KMS-11 (cell line): Measurements from ENCODE around the gene PIP5K1C.

Experiments used
- H2AFZ ChIP-seq: fragments of 200-600 bp; sonication (generic); 2 replicates; pipeline ENCODE4 v1.6.1; 2016; ENCODE audit warnings: antibody characterized with exemption, mixed run types, low read depth
- H3K27ac ChIP-seq: fragments of 200-600 bp; sonication (generic); 2 replicates; pipeline ENCODE4 v1.6.1; 2016; ENCODE audit warnings: mild to moderate bottlenecking, mixed run types
- H3K27me3 ChIP-seq: fragments of 200-600 bp; sonication (generic); 2 replicates; pipeline ENCODE4 v1.6.1; 2017; ENCODE audit warnings: mild to moderate bottlenecking, low read depth, mixed run types, moderate library complexity; ENCODE audit not compliant: insufficient read depth
- H3K36me3 ChIP-seq: fragments of 200-600 bp; sonication (generic); 2 replicates; pipeline ENCODE4 v1.6.1; 2017; ENCODE audit warnings: mild to moderate bottlenecking, mixed run types; ENCODE audit not compliant: insufficient read depth
- H3K4me1 ChIP-seq: fragments of 200-600 bp; sonication (generic); 2 replicates; pipeline ENCODE4 v1.6.1; 2016; ENCODE audit warnings: mild to moderate bottlenecking, low read depth, mixed run types; ENCODE audit not compliant: poor library complexity, severe bottlenecking
- H3K4me2 ChIP-seq: fragments of 200-600 bp; sonication (generic); 2 replicates; pipeline ENCODE4 v1.7.0; 2016; ENCODE audit warnings: mild to moderate bottlenecking, mixed run types
- H3K4me3 ChIP-seq: fragments of 200-600 bp; sonication (generic); IDR thresholded peaks from 2 replicates; pipeline ENCODE4 v1.6.1; 2017; ENCODE audit warnings: low read depth, low read length, mixed read lengths; ENCODE audit not compliant: insufficient read depth
- H3K79me2 ChIP-seq: fragments of 200-600 bp; sonication (generic); 2 replicates; pipeline ENCODE4 v1.6.1; 2016; ENCODE audit warnings: low read depth, mixed run types; ENCODE audit not compliant: insufficient read depth
- H3K9ac ChIP-seq: fragments of 200-600 bp; sonication (generic); 2 replicates; pipeline ENCODE4 v1.6.1; 2016; ENCODE audit warnings: mild to moderate bottlenecking, mixed run types
- H4K20me1 ChIP-seq: fragments of 200-600 bp; sonication (generic); 2 replicates; pipeline ENCODE4 v1.6.1; 2016; ENCODE audit warnings: mild to moderate bottlenecking, mixed run types; ENCODE audit not compliant: insufficient read depth
- TF ChIP-seq, protein P1 (sequence below): fragments of 200-600 bp; sonication (generic); conservative IDR thresholded peaks from 2 replicates; pipeline ENCODE4 v1.6.1; 2017; ENCODE audit warnings: low read depth, mild to moderate bottlenecking, antibody characterized with exemption, low read length, moderate library complexity, mixed read lengths

Gene PIP5K1C

GRCh38 chr19:3700242-3701032 lies at the start of gene PIP5K1C:
Gene PIP5K1C (minus strand): TSS chr19:3700468. CDS start chr19:3700390, 78 bp downstream.
- Histone ChIP-seq H3K4me1 (peaks cover 5% of the 10 kb centered on the region), H3K4me2 (peak within 1 kb of the TSS; percentile 67), H3K36me3 (no peaks in the 10 kb centered on the region), H3K4me3 (no peak within 1 kb of the TSS), H3K79me2 (peaks cover 31% of the 10 kb centered on the region), H3K27ac (no peak within 1 kb of the TSS), H2AFZ (peak within 1 kb of the TSS; percentile 40; the same call in 1 of the 2 replicates), H3K9ac (peak within 1 kb of the TSS; percentile 52; the same call in 1 of the 2 replicates), H3K27me3 (no peaks in the 10 kb centered on the region), H4K20me1 (no peaks in the 10 kb centered on the region)
- TF ChIP-seq, protein P1, sequence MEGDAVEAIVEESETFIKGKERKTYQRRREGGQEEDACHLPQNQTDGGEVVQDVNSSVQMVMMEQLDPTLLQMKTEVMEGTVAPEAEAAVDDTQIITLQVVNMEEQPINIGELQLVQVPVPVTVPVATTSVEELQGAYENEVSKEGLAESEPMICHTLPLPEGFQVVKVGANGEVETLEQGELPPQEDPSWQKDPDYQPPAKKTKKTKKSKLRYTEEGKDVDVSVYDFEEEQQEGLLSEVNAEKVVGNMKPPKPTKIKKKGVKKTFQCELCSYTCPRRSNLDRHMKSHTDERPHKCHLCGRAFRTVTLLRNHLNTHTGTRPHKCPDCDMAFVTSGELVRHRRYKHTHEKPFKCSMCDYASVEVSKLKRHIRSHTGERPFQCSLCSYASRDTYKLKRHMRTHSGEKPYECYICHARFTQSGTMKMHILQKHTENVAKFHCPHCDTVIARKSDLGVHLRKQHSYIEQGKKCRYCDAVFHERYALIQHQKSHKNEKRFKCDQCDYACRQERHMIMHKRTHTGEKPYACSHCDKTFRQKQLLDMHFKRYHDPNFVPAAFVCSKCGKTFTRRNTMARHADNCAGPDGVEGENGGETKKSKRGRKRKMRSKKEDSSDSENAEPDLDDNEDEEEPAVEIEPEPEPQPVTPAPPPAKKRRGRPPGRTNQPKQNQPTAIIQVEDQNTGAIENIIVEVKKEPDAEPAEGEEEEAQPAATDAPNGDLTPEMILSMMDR, result peak; percentile 66

DNA sequence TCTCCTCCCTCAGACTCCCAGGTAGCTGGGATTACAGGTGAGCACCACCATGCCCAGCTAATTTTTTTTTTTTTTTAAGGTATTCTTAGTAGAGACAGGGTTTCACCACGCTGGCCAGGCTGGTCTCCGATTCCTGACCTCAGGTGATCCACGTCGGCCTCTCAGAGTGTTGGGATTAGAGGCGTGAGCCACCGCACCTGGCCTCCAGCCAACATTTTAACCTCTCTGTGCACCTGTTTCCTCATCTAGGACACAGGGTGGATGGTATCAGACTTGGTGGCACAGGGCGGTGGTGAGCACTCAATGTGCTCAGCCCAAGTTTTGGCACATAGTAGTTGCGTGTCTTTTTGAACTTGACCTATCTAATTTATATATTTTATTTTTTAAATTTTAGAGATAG lies 48.7 kb upstream of the PIP5K1C start:
- Histone ChIP-seq H4K20me1 (no peaks in the 10 kb centered on the region), H3K4me1 (no peaks in the 10 kb centered on the region), H3K4me2 (no peak overlapping the region), H3K27me3 (0 out of 2 replicates have a peak, but pooled peaks cover 2% of the 10 kb centered on the region), H3K27ac (no peak overlapping the region), H3K4me3 (no peak overlapping the region), H3K79me2 (no peaks in the 10 kb centered on the region), H2AFZ (no peak overlapping the region), H3K9ac (no peak overlapping the region), H3K36me3 (no peaks in the 10 kb centered on the region)
- TF ChIP-seq, protein P1, result no peak

DNA sequence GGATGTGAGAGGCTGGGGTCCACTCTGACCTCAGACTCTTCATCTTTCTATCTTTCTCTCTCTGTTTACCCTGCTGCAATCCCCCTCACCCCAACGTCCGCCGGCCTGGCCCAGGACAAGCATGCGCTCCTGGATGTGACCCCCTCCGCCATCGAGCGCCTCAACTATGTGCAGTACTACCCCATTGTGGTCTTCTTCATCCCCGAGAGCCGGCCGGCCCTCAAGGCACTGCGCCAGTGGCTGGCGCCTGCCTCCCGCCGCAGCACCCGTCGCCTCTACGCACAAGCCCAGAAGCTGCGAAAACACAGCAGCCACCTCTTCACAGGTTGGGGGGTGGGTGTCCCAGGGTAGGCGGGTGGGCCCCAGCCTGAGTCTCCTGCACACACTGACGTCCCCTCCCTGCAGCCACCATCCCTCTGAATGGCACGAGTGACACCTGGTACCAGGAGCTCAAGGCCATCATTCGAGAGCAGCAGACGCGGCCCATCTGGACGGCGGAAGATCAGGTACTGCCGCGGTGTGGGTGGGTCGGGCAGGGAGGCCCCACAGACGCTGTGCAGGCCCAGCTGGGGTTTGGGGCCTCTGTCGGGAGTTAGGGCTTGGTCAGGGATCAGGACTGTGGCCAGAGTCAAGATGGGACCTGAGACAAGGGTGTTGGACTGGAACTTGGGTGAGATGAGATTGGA lies 46.2 kb upstream of the PIP5K1C start:
- Histone ChIP-seq H3K4me3 (no peak overlapping the region), H3K9ac (no peak overlapping the region), H3K36me3 (no peaks in the 10 kb centered on the region), H3K79me2 (no peaks in the 10 kb centered on the region), H3K27me3 (peaks cover 4% of the 10 kb centered on the region; the same call in 1 of the 2 replicates), H3K27ac (no peak overlapping the region), H3K4me1 (no peaks in the 10 kb centered on the region), H4K20me1 (no peaks in the 10 kb centered on the region), H2AFZ (no peak overlapping the region), H3K4me2 (no peak overlapping the region)
- TF ChIP-seq, protein P1, result no peak

DNA sequence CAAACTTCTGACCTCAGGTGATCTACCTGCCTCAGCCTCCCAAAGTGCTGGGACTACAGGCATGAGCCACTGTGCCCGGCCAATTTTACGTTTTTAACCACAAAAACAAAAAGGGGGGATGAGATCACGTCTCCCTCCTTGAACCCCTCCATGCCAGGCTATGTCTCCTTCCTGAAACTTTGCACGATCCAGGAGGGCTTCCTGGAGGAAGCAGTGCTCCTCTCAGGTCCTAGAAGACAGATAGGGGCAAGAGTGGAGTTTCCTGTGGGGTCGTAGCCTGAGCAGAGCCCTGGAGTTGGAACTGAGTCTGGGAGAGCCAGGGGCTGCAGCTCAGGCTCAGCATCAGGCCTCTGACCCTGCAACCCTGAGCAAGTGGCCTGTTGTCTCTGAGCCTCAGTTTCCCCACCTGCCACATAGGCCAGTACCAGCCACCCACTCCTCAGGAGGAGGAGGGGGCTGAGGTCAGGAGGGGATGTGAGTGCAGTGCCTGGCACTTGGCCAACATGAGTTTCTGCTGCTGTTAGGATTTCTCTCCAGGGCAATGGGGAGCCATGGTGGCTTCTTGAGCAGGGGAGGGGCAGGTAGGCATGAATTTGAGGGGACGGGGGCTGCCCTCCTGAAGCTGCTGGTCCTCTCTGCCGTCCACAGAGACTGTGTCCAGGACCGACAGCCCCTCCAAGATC lies 45.2 kb upstream of the PIP5K1C start:
- Histone ChIP-seq H3K27ac (no peak overlapping the region), H3K36me3 (no peaks in the 10 kb centered on the region)

More for the DNA sequence above, 45.2 kb upstream of the PIP5K1C start:
- Histone ChIP-seq H3K4me2 (no peak overlapping the region), H4K20me1 (no peaks in the 10 kb centered on the region), H3K4me3 (no peak overlapping the region), H3K9ac (no peak overlapping the region), H3K27me3 (peaks cover 10% of the 10 kb centered on the region; the same call in 1 of the 2 replicates), H3K79me2 (no peaks in the 10 kb centered on the region), H2AFZ (no peak overlapping the region), H3K4me1 (no peaks in the 10 kb centered on the region)
- TF ChIP-seq, protein P1, result no peak
